Fibroblast of lung (primary cell): Measurements from ENCODE around the gene CALY. TPM values are rescaled to one million over a fixed set of nuclear protein-coding genes. Genes with fewer than 3 reads are reported as not detected.

Experiments used
- DNase-seq, 2 donors: peaks; one replicate each; pipeline versions ENCODE4 v3.0.0 to v3.0.0-alpha.2; 2010; ENCODE audit warnings: low read depth in 2 of 2
- H2AFZ ChIP-seq: 2 replicates; pipeline ENCODE4 v1.5.1; 2012; ENCODE audit warnings: low read length, control low read depth, inconsistent platforms
- H3K27ac ChIP-seq: 2 replicates; pipeline ENCODE4 v1.5.1; 2011; ENCODE audit warnings: low read length, control low read depth; ENCODE audit not compliant: insufficient read depth
- H3K27me3 ChIP-seq: 2 replicates; pipeline ENCODE4 v1.5.1; 2011; ENCODE audit warnings: mild to moderate bottlenecking, low read length; ENCODE audit not compliant: control insufficient read depth, insufficient read depth
- H3K36me3 ChIP-seq: 2 replicates; pipeline ENCODE4 v1.5.1; 2011; ENCODE audit warnings: low read length; ENCODE audit not compliant: control insufficient read depth, insufficient read depth
- H3K4me1 ChIP-seq: 2 replicates; pipeline ENCODE4 v1.5.1; 2011; ENCODE audit warnings: low read length; ENCODE audit not compliant: control insufficient read depth, insufficient read depth; ENCODE audit errors: extremely low read depth
- H3K4me2 ChIP-seq: 2 replicates; pipeline ENCODE4 v1.5.1; 2011; ENCODE audit warnings: low read length, control low read depth; ENCODE audit not compliant: insufficient read depth; ENCODE audit errors: extremely low read depth
- H3K4me3 ChIP-seq, 4 experiments: fragments of 200-600 bp in 1 of 4; sonication (generic) in 1 of 4; replicated peaks in 1 of 4; 2 replicates each; pipeline ENCODE4 v1.5.1; 2011 to 2016; ENCODE audit warnings: low read length in 4 of 4, low read depth in 3 of 4, mild to moderate bottlenecking in 3 of 4, control low read depth in 2 of 4, inconsistent platforms in 1 of 4, mixed read lengths in 1 of 4; ENCODE audit not compliant: insufficient read depth in 1 of 4; ENCODE audit errors: control extremely low read depth in 1 of 4
- H3K79me2 ChIP-seq: 2 replicates; pipeline ENCODE4 v1.5.1; 2012; ENCODE audit warnings: mild to moderate bottlenecking, low read length, inconsistent platforms; ENCODE audit not compliant: control insufficient read depth, insufficient read depth
- H3K9ac ChIP-seq: 2 replicates; pipeline ENCODE4 v1.5.1; 2011; ENCODE audit warnings: mild to moderate bottlenecking, low read length, control low read depth; ENCODE audit not compliant: insufficient read depth
- H3K9me3 ChIP-seq: 2 replicates; pipeline ENCODE4 v1.5.1; 2012; ENCODE audit warnings: low read depth, low read length; ENCODE audit not compliant: control insufficient read depth, insufficient read depth
- H4K20me1 ChIP-seq: 2 replicates; pipeline ENCODE4 v1.5.1; 2011; ENCODE audit warnings: low read length; ENCODE audit not compliant: control insufficient read depth, insufficient read depth; ENCODE audit errors: extremely low read depth
- CTCF ChIP-seq, 2 donors: IDR thresholded peaks in 1 of 2; conservative IDR thresholded peaks in 1 of 2; 1 replicate in 1 of 2; 2 replicates in 1 of 2; pipeline ENCODE4 v1.5.1; 2011 to 2012; ENCODE audit warnings: low read length in 2 of 2, control low read depth in 1 of 2, inconsistent platforms in 1 of 2, low read depth in 1 of 2, mild to moderate bottlenecking in 1 of 2
- EZH2 ChIP-seq: IDR thresholded peaks from 2 replicates; pipeline ENCODE4 v1.5.1; 2012; ENCODE audit warnings: low read length, control low read depth, mild to moderate bottlenecking; ENCODE audit errors: missing control alignments
- polyA plus RNA-seq, 2 donors: library from polyadenylated mRNA; depleted of rRNA in 1 of 2; stranded (reverse) in 1 of 2; unstranded in 1 of 2; fragments of >200 nt; gene quantifications; 2 replicates each; pipeline ENCODE4 v1.2.1, GENCODE V29; 2011 to 2012; ENCODE audit warnings: missing spikeins in 1 of 2
- total RNA-seq: library from RNA; depleted of rRNA; stranded (reverse); fragments of >200 nt; gene quantifications from 2 replicates; pipeline ENCODE4 v1.2.1, GENCODE V29; 2014

Gene CALY
- total and polyA plus RNA-seq, 2 donors (not counting 1 experiment from before 2014, with no cell fraction given), result not detected

DNA sequence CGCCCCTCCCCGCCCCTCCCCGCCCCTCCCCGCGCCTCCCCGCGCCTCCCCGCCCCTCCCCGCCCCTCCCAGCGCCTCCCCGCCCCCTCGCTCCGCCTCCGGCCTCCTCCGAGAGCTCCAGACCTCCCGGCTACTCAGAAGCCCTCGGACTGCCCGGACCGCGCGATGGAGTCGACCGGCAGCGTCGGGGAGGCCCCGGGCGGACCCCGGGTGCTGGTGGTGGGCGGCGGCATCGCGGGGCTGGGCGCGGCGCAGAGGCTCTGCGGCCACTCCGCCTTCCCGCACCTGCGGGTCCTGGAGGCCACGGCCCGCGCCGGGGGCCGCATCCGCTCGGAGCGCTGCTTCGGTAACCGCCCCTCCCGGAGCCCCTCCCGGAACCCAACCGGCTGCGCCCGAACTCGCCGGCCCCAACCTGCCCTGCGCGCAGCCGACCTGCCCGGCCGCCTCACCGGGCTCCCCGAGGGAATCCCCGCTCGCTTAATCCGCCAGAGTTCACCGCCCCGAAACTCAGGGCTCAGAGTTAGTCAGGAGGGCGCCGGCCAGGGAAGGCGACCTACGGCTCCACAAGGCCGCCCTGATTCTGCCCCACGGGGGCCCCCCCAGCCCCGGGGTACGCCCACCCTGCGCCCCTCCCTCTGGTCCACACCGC lies 42.6 kb upstream of the CALY start, which contains the start of gene PAOX:
PAOX (plus strand) TSS at position 111 of the 649 bp plus-strand sequence; CDS start at position 166, 55 bp downstream.
- no peak within 1 kb of the TSS for H3K27ac ChIP-seq
- DNase-seq, result peak; percentile 44 to 64
- no peaks in the 10 kb centered on the region for H3K36me3 ChIP-seq
- H3K27me3 ChIP-seq, result no peaks in the 10 kb centered on the region
- no peaks in the 10 kb centered on the region for H3K9me3 ChIP-seq
- H3K4me3 ChIP-seq, result peak within 1 kb of the TSS; percentile 54 to 79 (median 74)
- no peaks in the 10 kb centered on the region for H3K79me2 ChIP-seq
- TF ChIP-seq CTCF (conservative IDR thresholded peaks at IDR 0.05 in 1 of 2, IDR thresholded peaks at IDR 0.05 in 1 of 2; ENCODE audit: low read depth in 1 of 2, low read length in 2 of 2), result no peak
- no peak for TF ChIP-seq EZH2
- peak within 1 kb of the TSS; percentile 94 for H2AFZ ChIP-seq
- H3K4me2 ChIP-seq, result peak within 1 kb of the TSS; percentile 91
- H4K20me1 ChIP-seq, result no peaks in the 10 kb centered on the region
- peak within 1 kb of the TSS; percentile 65 for H3K9ac ChIP-seq
- peaks cover 2% of the 10 kb centered on the region for H3K4me1 ChIP-seq

DNA sequence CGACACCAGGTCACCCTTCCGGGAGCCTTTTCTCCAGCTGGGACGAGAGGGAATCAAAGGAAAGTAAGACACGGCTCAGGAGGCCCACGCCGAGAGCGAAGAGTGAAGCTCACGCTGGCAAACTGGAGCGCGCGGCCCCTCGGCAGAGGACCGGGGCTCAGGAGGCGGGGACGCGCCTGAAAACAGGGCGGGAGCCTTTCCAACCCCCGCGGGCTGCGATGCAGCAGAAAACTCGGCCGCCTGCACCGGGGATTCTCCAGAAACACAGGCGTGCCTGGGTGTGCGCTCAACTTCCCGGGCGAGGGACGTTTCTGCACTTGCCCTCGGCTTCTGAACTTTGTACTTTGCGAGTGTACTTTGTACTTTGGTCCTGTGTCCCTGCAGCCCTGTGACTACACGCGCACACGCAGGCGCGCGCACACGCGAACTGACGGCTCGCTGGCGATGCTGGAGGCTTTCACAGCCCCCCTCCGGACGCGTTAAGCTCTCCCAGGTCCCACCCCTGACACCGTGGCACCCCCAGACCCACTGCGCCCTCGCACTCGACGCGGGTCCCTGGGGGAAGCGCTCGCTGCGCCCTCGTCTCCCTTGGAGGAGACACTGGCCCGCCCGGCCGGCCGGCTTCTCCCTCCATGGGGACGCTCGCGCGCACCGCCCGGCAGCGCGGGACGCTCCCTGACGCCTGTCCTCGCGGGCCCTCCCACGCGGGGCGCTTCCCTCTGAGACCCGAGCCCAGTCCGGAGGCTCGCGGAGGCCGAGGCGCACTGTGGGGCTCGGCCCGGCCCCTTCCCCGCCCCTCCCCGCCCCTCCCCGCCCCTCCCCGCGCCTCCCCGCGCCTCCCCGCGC lies 41.8 kb upstream of the CALY start:
- no peaks in the 10 kb centered on the region for H4K20me1 ChIP-seq
- DNase-seq, result peak; percentile 31 to 49
- TF ChIP-seq EZH2, result no peak
- TF ChIP-seq CTCF (conservative IDR thresholded peaks at IDR 0.05 in 1 of 2, IDR thresholded peaks at IDR 0.05 in 1 of 2; ENCODE audit: low read depth in 1 of 2, low read length in 2 of 2), result no peak
- H3K9me3 ChIP-seq, result no peaks in the 10 kb centered on the region
- H3K4me2 ChIP-seq, result peak overlapping the region; percentile 91
- no peaks in the 10 kb centered on the region for H3K36me3 ChIP-seq
- no peak overlapping the region for H3K27ac ChIP-seq
- H3K9ac ChIP-seq, result peak overlapping the region; percentile 26
- no peaks in the 10 kb centered on the region for H3K27me3 ChIP-seq
- H3K4me3 ChIP-seq, result peak overlapping the region; percentile 54 to 79 (median 74)
- peaks cover 2% of the 10 kb centered on the region for H3K4me1 ChIP-seq
- H2AFZ ChIP-seq, result peak overlapping the region; percentile 94
- H3K79me2 ChIP-seq, result no peaks in the 10 kb centered on the region

DNA sequence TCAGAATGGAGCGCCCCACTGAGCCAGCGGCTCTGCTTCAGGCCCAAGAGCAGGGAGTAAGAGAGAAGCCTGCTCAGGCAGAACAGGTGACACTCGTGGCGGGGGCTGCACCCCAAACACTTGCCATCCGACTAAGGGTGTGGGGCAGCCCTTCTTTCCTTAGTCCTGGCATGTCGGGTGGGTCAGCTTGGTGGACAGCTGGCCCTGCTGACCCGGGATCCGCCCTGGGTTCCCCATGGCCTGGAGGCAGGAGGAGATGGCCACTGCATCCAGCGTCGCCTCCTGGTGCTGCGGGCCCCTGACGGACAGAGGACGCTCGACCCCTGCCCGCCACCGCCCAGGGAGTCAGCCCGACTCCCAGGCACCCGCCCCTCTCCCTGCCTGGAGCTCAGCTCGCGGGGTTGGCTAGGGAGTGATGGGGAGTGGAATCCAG lies 41.1 kb upstream of the CALY start:
- Histone ChIP-seq H3K4me1 (peaks cover 2% of the 10 kb centered on the region), H3K27ac (no peak overlapping the region), H4K20me1 (no peaks in the 10 kb centered on the region), H3K4me2 (peak overlapping the region; percentile 91), H2AFZ (peak overlapping the region; percentile 94), H3K9me3 (no peaks in the 10 kb centered on the region), H3K27me3 (no peaks in the 10 kb centered on the region), H3K4me3 (peak overlapping the region; percentile 54 to 79 (median 74)), H3K36me3 (no peaks in the 10 kb centered on the region), H3K9ac (peak overlapping the region; percentile 26), H3K79me2 (no peaks in the 10 kb centered on the region)
- DNase-seq, result no peak
- TF ChIP-seq EZH2, result no peak
- TF ChIP-seq CTCF (conservative IDR thresholded peaks at IDR 0.05 in 1 of 2, IDR thresholded peaks at IDR 0.05 in 1 of 2; ENCODE audit: low read depth in 1 of 2, low read length in 2 of 2), result no peak
